ENCODE measurements around the gene NOLC1. TPM values are rescaled to one million over a fixed set of nuclear protein-coding genes. Genes with fewer than 3 reads are reported as not detected.
A peak's percentile ranks its signal among the peaks of the same experiment; 100 is the strongest.

NOLC1 gene
- total and polyA plus RNA-seq, 7 experiments from 2014 or later: 45.1 to 98.5 (median 58.8) TPM

GRCh38 chr10:102172288-102172687, 20.1 kb downstream of the NOLC1 start:
- ATAC-seq (no peak), DNase-seq (no peak)
- H3K9me3 ChIP-seq (ENCODE audit: control insufficient read depth in 2 of 3, low read length in 3 of 3): no peaks in the 10 kb centered on the region
- H3K4me1 ChIP-seq (ENCODE audit: control insufficient read depth in 2 of 2, insufficient read depth in 2 of 2, low read length in 2 of 2): peaks cover 0 to 8% of the 10 kb centered on the region in 2 donors
- H3K27me3 ChIP-seq (ENCODE audit: control insufficient read depth in 2 of 2, insufficient read depth in 2 of 2, low read length in 2 of 2): no peaks in the 10 kb centered on the region
- intact Hi-C loops (cut with micrococcal nuclease): no loop called here
- no peak overlapping the region for H3K27ac ChIP-seq (ENCODE audit: low read depth, low read length)
- H3K36me3 ChIP-seq (ENCODE audit: control insufficient read depth in 2 of 3, insufficient read depth in 3 of 3, low read length in 3 of 3): no peaks in the 10 kb centered on the region
- peaks cover 0 to 10% (median 8%) of the 10 kb centered on the region in 7 donors for H3K4me1 Mint-ChIP-seq
- H3K9me3 Mint-ChIP-seq: no peaks in the 10 kb centered on the region
- H3K27me3 Mint-ChIP-seq: peaks cover 0 to 9% (median 0%) of the 10 kb centered on the region in 5 donors
- ChIA-PET CTCF (interaction anchor here (0.9 to 1.2 kb wide), 2 partner anchors 13 to 330 kb away, joined by 3 read pairs; no protein-coding TSS in a partner anchor), POLR2A (no interaction called here)
- peak overlapping the region in 1 of 10 donors; percentile 29 for H3K4me3 Mint-ChIP-seq
- H3K27ac Mint-ChIP-seq: no peak overlapping the region
- no peaks in the 10 kb centered on the region for H3K36me3 Mint-ChIP-seq
- H3K4me3 ChIP-seq (ENCODE audit: low read length): no peak overlapping the region

GRCh38 chr10:102175415-102175814, 23.2 kb downstream of the NOLC1 start:
- H3K4me1 Mint-ChIP-seq: peaks cover 0 to 3% (median 0%) of the 10 kb centered on the region in 7 donors
- peaks cover 0 to 13% (median 4%) of the 10 kb centered on the region in 5 donors for H3K27me3 Mint-ChIP-seq
- H3K9me3 Mint-ChIP-seq: no peaks in the 10 kb centered on the region
- ATAC-seq (no peak), DNase-seq (no peak)
- CTCF ChIA-PET: no interaction called here
- intact Hi-C loops (cut with micrococcal nuclease): no loop called here
- H3K4me3 ChIP-seq (ENCODE audit: low read length): no peak overlapping the region
- no peaks in the 10 kb centered on the region for H3K4me1 ChIP-seq (ENCODE audit: control insufficient read depth in 2 of 2, insufficient read depth in 2 of 2, low read length in 2 of 2)
- H3K36me3 ChIP-seq (ENCODE audit: control insufficient read depth in 2 of 3, insufficient read depth in 3 of 3, low read length in 3 of 3): no peaks in the 10 kb centered on the region
- H3K9me3 ChIP-seq (ENCODE audit: control insufficient read depth in 2 of 3, low read length in 3 of 3): no peaks in the 10 kb centered on the region
- H3K36me3 Mint-ChIP-seq: no peaks in the 10 kb centered on the region
- no peaks in the 10 kb centered on the region for H3K27me3 ChIP-seq (ENCODE audit: control insufficient read depth in 2 of 2, insufficient read depth in 2 of 2, low read length in 2 of 2)
- H3K4me3 Mint-ChIP-seq: no peak overlapping the region
- no peak overlapping the region for H3K27ac ChIP-seq (ENCODE audit: low read depth, low read length)
- POLR2A ChIA-PET: no interaction called here
- H3K27ac Mint-ChIP-seq: no peak overlapping the region

- ChIA-PET POLR2A (no interaction called here), CTCF (no interaction called here)
- Mint-ChIP-seq H3K36me3 (peaks cover 0 to 13% (median 0%) of the 10 kb centered on the region in 5 donors), H3K27me3 (no peaks in the 10 kb centered on the region), H3K4me3 (no peak overlapping the region), H3K9me3 (peaks cover 0 to 14% (median 4%) of the 10 kb centered on the region in 11 donors), H3K4me1 (peaks cover 10 to 18% (median 14%) of the 10 kb centered on the region in 7 donors), H3K27ac (no peak overlapping the region)
- Histone ChIP-seq H3K36me3 (ENCODE audit: control insufficient read depth in 2 of 3, insufficient read depth in 3 of 3, low read length in 3 of 3) (no peaks in the 10 kb centered on the region), H3K4me3 (ENCODE audit: low read length) (no peak overlapping the region), H3K9me3 (ENCODE audit: control insufficient read depth in 2 of 3, low read length in 3 of 3) (no peaks in the 10 kb centered on the region), H3K27ac (ENCODE audit: low read depth, low read length) (no peak overlapping the region), H3K27me3 (ENCODE audit: control insufficient read depth in 2 of 2, insufficient read depth in 2 of 2, low read length in 2 of 2) (no peaks in the 10 kb centered on the region), H3K4me1 (ENCODE audit: control insufficient read depth in 2 of 2, insufficient read depth in 2 of 2, low read length in 2 of 2) (peaks cover 10 to 15% of the 10 kb centered on the region in 2 donors)
- no peak for DNase-seq
- intact Hi-C loops (cut with micrococcal nuclease): loop anchor here in 1 of 2 donors (5.0 kb wide), 1 partner anchor 43 kb away; the partner anchor contains the start of gene ELOVL3
- ATAC-seq: no peak
Observed at GRCh38 chr10:102184606-102185005, 32.4 kb downstream of the NOLC1 start.

GRCh38 chr10:102185272-102185671, 33.1 kb downstream of the NOLC1 start:
- intact Hi-C loops (cut with micrococcal nuclease): loop anchor here in 1 of 2 donors (5.0 kb wide), 1 partner anchor 42 kb away; the partner anchor contains the start of gene ELOVL3

GRCh38 chr10:102185811-102186527, 33.8 kb downstream of the NOLC1 start:
- Mint-ChIP-seq H3K9me3 (peaks cover 0 to 14% (median 4%) of the 10 kb centered on the region in 11 donors), H3K27ac (peak overlapping the region in 1 of 9 donors; percentile 60), H3K4me1 (peaks cover 11 to 18% (median 15%) of the 10 kb centered on the region in 7 donors), H3K27me3 (no peaks in the 10 kb centered on the region), H3K36me3 (peaks cover 0 to 13% (median 0%) of the 10 kb centered on the region in 5 donors), H3K4me3 (no peak overlapping the region)
- Histone ChIP-seq H3K27me3 (ENCODE audit: control insufficient read depth in 2 of 2, insufficient read depth in 2 of 2, low read length in 2 of 2) (no peaks in the 10 kb centered on the region), H3K4me3 (ENCODE audit: low read length) (no peak overlapping the region), H3K27ac (ENCODE audit: low read depth, low read length) (no peak overlapping the region), H3K4me1 (ENCODE audit: control insufficient read depth in 2 of 2, insufficient read depth in 2 of 2, low read length in 2 of 2) (peaks cover 10 to 20% of the 10 kb centered on the region in 2 donors), H3K9me3 (ENCODE audit: control insufficient read depth in 2 of 3, low read length in 3 of 3) (no peaks in the 10 kb centered on the region), H3K36me3 (ENCODE audit: control insufficient read depth in 2 of 3, insufficient read depth in 3 of 3, low read length in 3 of 3) (no peaks in the 10 kb centered on the region)
- intact Hi-C loops (cut with micrococcal nuclease): loop anchor here in 1 of 2 donors (5.0 kb wide), 1 partner anchor 41 kb away; the partner anchor contains the start of gene ELOVL3
- DNase-seq (no peak), ATAC-seq (no peak)
- POLR2A ChIA-PET: no interaction called here
- CTCF ChIA-PET: interaction anchor here (0.9 kb wide), 1 partner anchor 27 kb away, joined by 3 read pairs; no protein-coding TSS in a partner anchor

More at GRCh38 chr10:102185272-102185671, 33.1 kb downstream of the NOLC1 start:
- DNase-seq: no peak
- no peaks in the 10 kb centered on the region for H3K27me3 ChIP-seq (ENCODE audit: control insufficient read depth in 2 of 2, insufficient read depth in 2 of 2, low read length in 2 of 2)
- H3K27me3 Mint-ChIP-seq: no peaks in the 10 kb centered on the region
- no peak overlapping the region for H3K4me3 ChIP-seq (ENCODE audit: low read length)
- H3K9me3 ChIP-seq (ENCODE audit: control insufficient read depth in 2 of 3, low read length in 3 of 3): no peaks in the 10 kb centered on the region
- H3K4me3 Mint-ChIP-seq: no peak overlapping the region
- peaks cover 11 to 18% (median 15%) of the 10 kb centered on the region in 7 donors for H3K4me1 Mint-ChIP-seq
- H3K36me3 ChIP-seq (ENCODE audit: control insufficient read depth in 2 of 3, insufficient read depth in 3 of 3, low read length in 3 of 3): no peaks in the 10 kb centered on the region
- POLR2A ChIA-PET: no interaction called here
- H3K27ac ChIP-seq (ENCODE audit: low read depth, low read length): no peak overlapping the region
- H3K27ac Mint-ChIP-seq: no peak overlapping the region
- H3K4me1 ChIP-seq (ENCODE audit: control insufficient read depth in 2 of 2, insufficient read depth in 2 of 2, low read length in 2 of 2): peaks cover 10 to 20% of the 10 kb centered on the region in 2 donors
- CTCF ChIA-PET: interaction anchor here (0.5 to 0.9 kb wide), 3 partner anchors 13 to 26 kb away, joined by 3 read pairs; no protein-coding TSS in a partner anchor
- H3K9me3 Mint-ChIP-seq: peaks cover 0 to 14% (median 4%) of the 10 kb centered on the region in 11 donors
- peaks cover 0 to 13% (median 0%) of the 10 kb centered on the region in 5 donors for H3K36me3 Mint-ChIP-seq
- ATAC-seq: no peak

- intact Hi-C loops (cut with micrococcal nuclease): loop anchor here in 1 of 2 donors (5.0 kb wide), 1 partner anchor 39 kb away; the partner anchor contains the start of gene ELOVL3
- Histone ChIP-seq H3K27me3 (ENCODE audit: control insufficient read depth in 2 of 2, insufficient read depth in 2 of 2, low read length in 2 of 2) (no peaks in the 10 kb centered on the region), H3K4me3 (ENCODE audit: low read length) (no peak overlapping the region), H3K36me3 (ENCODE audit: control insufficient read depth in 2 of 3, insufficient read depth in 3 of 3, low read length in 3 of 3) (no peaks in the 10 kb centered on the region), H3K9me3 (ENCODE audit: control insufficient read depth in 2 of 3, low read length in 3 of 3) (no peaks in the 10 kb centered on the region), H3K27ac (ENCODE audit: low read depth, low read length) (no peak overlapping the region), H3K4me1 (ENCODE audit: control insufficient read depth in 2 of 2, insufficient read depth in 2 of 2, low read length in 2 of 2) (peaks cover 10 to 20% of the 10 kb centered on the region in 2 donors)
- no peak for ATAC-seq
- Mint-ChIP-seq H3K4me1 (peaks cover 11 to 18% (median 15%) of the 10 kb centered on the region in 7 donors), H3K36me3 (peaks cover 0 to 24% (median 0%) of the 10 kb centered on the region in 5 donors), H3K27me3 (no peaks in the 10 kb centered on the region), H3K4me3 (peak overlapping the region in 2 of 10 donors; percentile 26 to 66), H3K9me3 (peaks cover 0 to 32% (median 9%) of the 10 kb centered on the region in 11 donors), H3K27ac (peak overlapping the region in 6 of 9 donors; percentile 82 to 92 (median 88))
- ChIA-PET CTCF (interaction anchor here (1.0 kb wide), 1 partner anchor 164 kb away, joined by 3 read pairs; no protein-coding TSS in a partner anchor), POLR2A (no interaction called here)
- no peak for DNase-seq
Observed at GRCh38 chr10:102188298-102188940, 36.2 kb downstream of the NOLC1 start.

Measured in naive thymus-derived CD4-positive, alpha-beta T cell (primary cell).